Activated CD8-positive, alpha-beta T cell treated with anti-CD3 and anti-CD28 coated beads for 36 hours (primary cell): ENCODE results near the gene DAAM2. TPM values are rescaled to one million over a fixed set of nuclear protein-coding genes. Genes with fewer than 3 reads are reported as not detected.

Experiments used
- ATAC-seq: fragments of 200-7000 bp; cut with Tn5 transposase; one replicate; pipeline ENCODE4 v1.10.0; 2021; ENCODE audit warnings: mild to moderate bottlenecking, moderate library complexity
- CTCF ChIA-PET: fragments of 350-600 bp; sonication (Branson Sonifier 250); formaldehyde crosslinking; loops from one replicate; lab custom pipeline; 2021; ENCODE audit warnings: antibody characterized with exemption; lab: Charles Lee
- POLR2A ChIA-PET: fragments of 350-600 bp; sonication (Branson Sonifier 250); formaldehyde crosslinking; loops from one replicate; lab custom pipeline; 2021; ENCODE audit warnings: antibody characterized with exemption; lab: Charles Lee
- DNase-seq: peaks from one replicate; pipeline ENCODE4 v3.0.0-alpha.2; 2020
- H3K27ac Mint-ChIP-seq: one replicate; pipeline ENCODE4 v1.8.0; 2021; ENCODE audit warnings: mild to moderate bottlenecking, mixed read lengths
- H3K27me3 Mint-ChIP-seq: one replicate; pipeline ENCODE4 v1.8.0; 2021; ENCODE audit warnings: mixed read lengths
- H3K36me3 Mint-ChIP-seq: one replicate; pipeline ENCODE4 v1.8.0; 2021; ENCODE audit warnings: low read depth, mixed read lengths
- H3K4me1 Mint-ChIP-seq: one replicate; pipeline ENCODE4 v1.8.0; 2021; ENCODE audit warnings: low read depth, mixed read lengths
- H3K4me3 Mint-ChIP-seq: one replicate; pipeline ENCODE4 v1.8.0; 2021; ENCODE audit warnings: mild to moderate bottlenecking, moderate library complexity, mixed read lengths
- H3K9me3 Mint-ChIP-seq: one replicate; pipeline ENCODE4 v1.8.0; 2021; ENCODE audit warnings: mixed read lengths
- intact Hi-C: fragments of 100-400 bp; cut with micrococcal nuclease; formaldehyde crosslinking; loops from one replicate; pipeline ENCODE4 v1.10.0; 2022
- total RNA-seq, 2 experiments: library from RNA; stranded (reverse); gene quantifications; one replicate each; pipeline ENCODE4 v1.2.3, GENCODE V29; 2021
- TF ChIP-seq, protein P1 (sequence below): fragments of 200-600 bp; IDR thresholded peaks from one replicate; pipeline ENCODE4 v1.8.0; 2022; ENCODE audit warnings: antibody characterized with exemption, mild to moderate bottlenecking

The DAAM2 gene
- total RNA-seq, 2 experiments from 2014 or later = not detected

DNA sequence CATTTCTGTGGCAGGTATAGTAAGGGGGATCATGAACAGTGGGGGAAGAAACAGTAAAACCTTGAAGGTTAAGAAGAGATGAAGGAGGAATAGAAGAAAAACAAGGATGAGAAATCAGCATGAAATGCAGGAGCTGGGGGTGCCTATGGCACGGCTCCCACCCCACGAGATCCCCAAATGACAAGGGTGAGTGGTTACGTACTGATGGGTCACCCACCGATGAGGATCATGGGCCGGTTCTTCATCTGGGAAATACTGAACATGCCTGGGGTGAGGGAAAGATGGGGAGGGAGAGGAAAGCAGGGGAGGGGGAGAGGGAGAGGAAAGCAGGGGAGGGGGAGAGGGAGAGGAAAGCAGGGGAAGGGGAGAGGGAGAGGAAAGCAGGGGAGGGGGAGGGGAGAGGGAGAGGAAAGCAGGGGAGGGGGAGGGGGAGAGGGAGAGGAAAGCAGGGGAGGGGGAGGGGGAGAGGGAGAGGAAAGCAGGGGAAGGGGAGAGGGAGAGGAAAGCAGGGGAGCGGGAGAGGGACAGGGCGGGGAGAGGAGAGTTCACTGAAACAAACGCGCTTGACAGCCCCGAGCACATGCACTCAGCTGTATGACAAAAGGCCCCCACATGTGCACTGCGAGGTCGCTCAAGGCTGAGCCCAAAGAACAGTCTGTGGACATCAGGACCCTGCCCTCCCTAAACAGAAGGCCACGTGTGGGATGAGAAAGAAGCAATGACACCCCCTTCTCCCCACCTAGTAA, 116.8 kb downstream of the DAAM2 start:
- CTCF ChIA-PET = no interaction called here
- no peak overlapping the region for H3K4me3 Mint-ChIP-seq
- POLR2A ChIA-PET = interaction anchor here (0.7 kb wide), 1 partner anchor 356 kb away, joined by 3 read pairs; no protein-coding TSS in a partner anchor
- intact Hi-C loops = no loop called here
- ATAC-seq (no peak), DNase-seq (no peak)
- H3K4me1 Mint-ChIP-seq = no peaks in the 10 kb centered on the region
- no peak overlapping the region for H3K27ac Mint-ChIP-seq
- TF ChIP-seq, protein P1, sequence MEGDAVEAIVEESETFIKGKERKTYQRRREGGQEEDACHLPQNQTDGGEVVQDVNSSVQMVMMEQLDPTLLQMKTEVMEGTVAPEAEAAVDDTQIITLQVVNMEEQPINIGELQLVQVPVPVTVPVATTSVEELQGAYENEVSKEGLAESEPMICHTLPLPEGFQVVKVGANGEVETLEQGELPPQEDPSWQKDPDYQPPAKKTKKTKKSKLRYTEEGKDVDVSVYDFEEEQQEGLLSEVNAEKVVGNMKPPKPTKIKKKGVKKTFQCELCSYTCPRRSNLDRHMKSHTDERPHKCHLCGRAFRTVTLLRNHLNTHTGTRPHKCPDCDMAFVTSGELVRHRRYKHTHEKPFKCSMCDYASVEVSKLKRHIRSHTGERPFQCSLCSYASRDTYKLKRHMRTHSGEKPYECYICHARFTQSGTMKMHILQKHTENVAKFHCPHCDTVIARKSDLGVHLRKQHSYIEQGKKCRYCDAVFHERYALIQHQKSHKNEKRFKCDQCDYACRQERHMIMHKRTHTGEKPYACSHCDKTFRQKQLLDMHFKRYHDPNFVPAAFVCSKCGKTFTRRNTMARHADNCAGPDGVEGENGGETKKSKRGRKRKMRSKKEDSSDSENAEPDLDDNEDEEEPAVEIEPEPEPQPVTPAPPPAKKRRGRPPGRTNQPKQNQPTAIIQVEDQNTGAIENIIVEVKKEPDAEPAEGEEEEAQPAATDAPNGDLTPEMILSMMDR = no peak
- H3K27me3 Mint-ChIP-seq = no peaks in the 10 kb centered on the region
- H3K9me3 Mint-ChIP-seq = no peaks in the 10 kb centered on the region
- H3K36me3 Mint-ChIP-seq = no peaks in the 10 kb centered on the region

DNA sequence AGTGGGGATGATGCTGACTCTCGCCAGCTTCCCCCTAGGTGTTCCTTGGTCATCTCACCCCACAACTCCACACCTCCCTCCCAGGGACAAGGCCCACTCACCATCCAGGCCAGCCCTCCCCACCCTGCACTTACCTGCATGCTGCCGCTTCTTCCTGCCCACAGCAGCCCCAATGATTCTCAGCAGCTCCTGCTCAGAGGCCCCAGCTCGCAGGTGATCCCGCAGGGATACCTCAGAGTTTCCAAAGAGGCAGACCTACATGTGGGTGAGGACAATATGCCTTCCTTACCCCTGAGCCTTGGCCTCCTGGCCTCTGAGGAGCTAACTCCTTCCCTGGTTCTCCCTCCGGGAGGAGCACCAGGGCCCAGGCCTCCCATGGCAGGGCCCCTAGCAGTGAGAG, 117.5 kb downstream of the DAAM2 start:
- ATAC-seq (no peak), DNase-seq (no peak)
- Mint-ChIP-seq H3K36me3 (no peaks in the 10 kb centered on the region), H3K27ac (no peak overlapping the region), H3K4me3 (no peak overlapping the region), H3K9me3 (no peaks in the 10 kb centered on the region), H3K4me1 (no peaks in the 10 kb centered on the region), H3K27me3 (no peaks in the 10 kb centered on the region)
- TF ChIP-seq, protein P1 = no peak
- CTCF ChIA-PET = no interaction called here
- intact Hi-C loops = no loop called here
- POLR2A ChIA-PET = interaction anchor here (0.7 kb wide), 1 partner anchor 355 kb away, joined by 3 read pairs; no protein-coding TSS in a partner anchor

GRCh38 chr6:39910164-39910563, 118.0 kb downstream of the DAAM2 start:
- H3K27ac Mint-ChIP-seq = no peak overlapping the region
- TF ChIP-seq, protein P1 = no peak
- intact Hi-C loops = no loop called here
- POLR2A ChIA-PET = interaction anchor here (0.7 kb wide), 1 partner anchor 355 kb away, joined by 3 read pairs; no protein-coding TSS in a partner anchor
- ATAC-seq (no peak), DNase-seq (no peak)
- no peaks in the 10 kb centered on the region for H3K9me3 Mint-ChIP-seq
- no peaks in the 10 kb centered on the region for H3K27me3 Mint-ChIP-seq
- CTCF ChIA-PET = no interaction called here
- H3K36me3 Mint-ChIP-seq = peaks cover 2% of the 10 kb centered on the region
- H3K4me1 Mint-ChIP-seq = no peaks in the 10 kb centered on the region
- no peak overlapping the region for H3K4me3 Mint-ChIP-seq

- no peaks in the 10 kb centered on the region for H3K4me1 Mint-ChIP-seq
- ATAC-seq (no peak), DNase-seq (no peak)
- intact Hi-C loops = no loop called here
- POLR2A ChIA-PET = no interaction called here
- H3K27me3 Mint-ChIP-seq = no peaks in the 10 kb centered on the region
- no peaks in the 10 kb centered on the region for H3K9me3 Mint-ChIP-seq
- TF ChIP-seq, protein P1 = no peak
- H3K36me3 Mint-ChIP-seq = peaks cover 2% of the 10 kb centered on the region
- H3K27ac Mint-ChIP-seq = no peak overlapping the region
- CTCF ChIA-PET = no interaction called here
- H3K4me3 Mint-ChIP-seq = no peak overlapping the region
These were observed 118.6 kb downstream of the DAAM2 start for GRCh38 chr6:39910744-39911143.

DNA sequence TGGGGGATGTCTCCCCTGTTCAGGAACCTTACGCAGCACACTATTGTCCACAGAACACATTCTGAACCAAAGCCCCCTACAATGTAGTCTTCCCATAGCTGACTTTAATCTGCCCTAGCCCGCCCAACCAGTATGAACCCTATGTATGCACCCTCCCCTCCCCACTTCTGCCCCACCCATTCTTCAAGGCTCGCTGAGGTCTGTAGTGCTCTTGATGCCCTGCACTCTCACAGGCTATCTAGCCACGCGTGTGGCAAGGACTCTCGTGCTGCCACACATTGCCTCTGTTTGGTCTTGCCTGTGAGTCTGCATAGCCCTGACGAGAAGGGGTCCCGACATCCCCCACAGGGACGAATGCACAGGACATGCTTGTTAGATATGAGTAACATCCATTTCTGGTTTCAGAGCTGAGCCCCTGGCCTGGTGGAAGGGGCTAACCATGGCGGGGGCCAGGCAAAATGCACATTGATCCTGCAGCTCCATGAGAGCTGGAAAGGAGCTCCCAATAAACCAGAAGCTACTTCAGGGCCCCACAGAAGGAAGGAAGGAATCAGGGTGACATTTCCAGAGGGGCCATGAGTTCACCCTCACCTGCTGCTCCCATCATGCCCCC, 119.4 kb downstream of the DAAM2 start:
- H3K27me3 Mint-ChIP-seq = no peaks in the 10 kb centered on the region
- H3K4me1 Mint-ChIP-seq = no peaks in the 10 kb centered on the region
- H3K36me3 Mint-ChIP-seq = peaks cover 2% of the 10 kb centered on the region
- CTCF ChIA-PET = no interaction called here
- no peaks in the 10 kb centered on the region for H3K9me3 Mint-ChIP-seq
- no peak for DNase-seq
- H3K27ac Mint-ChIP-seq = no peak overlapping the region
- POLR2A ChIA-PET = interaction anchor here (1.0 kb wide), 1 partner anchor 18 kb away, joined by 3 read pairs; no protein-coding TSS in a partner anchor
- intact Hi-C loops = no loop called here
- H3K4me3 Mint-ChIP-seq = no peak overlapping the region
- ATAC-seq = no peak
- TF ChIP-seq, protein P1 = no peak
